Cardiac fibroblast (primary cell): ENCODE results near the gene BOK.
A peak's percentile ranks its signal among the peaks of the same experiment; 100 is the strongest.

ENCODE experiments used
- DNase-seq, 2 donors: peaks; one replicate each; pipeline versions ENCODE4 v3.0.0 to v3.0.0-alpha.2; 2010; ENCODE audit warnings: low read depth in 2 of 2
- H3K4me3 ChIP-seq, 2 donors: replicated peaks in 1 of 2; 1 replicate in 1 of 2; 2 replicates in 1 of 2; pipeline ENCODE4 v1.5.1; 2011; ENCODE audit warnings: low read depth in 2 of 2, low read length in 2 of 2, mild to moderate bottlenecking in 2 of 2, moderate library complexity in 1 of 2
- CTCF ChIP-seq: IDR thresholded peaks from one replicate; pipeline ENCODE4 v1.5.1; 2011; ENCODE audit warnings: low read depth, mild to moderate bottlenecking, low read length, inconsistent platforms

The BOK gene

GRCh38 chr2:241574911-241575623, 16.5 kb downstream of the BOK start:
- H3K4me3 ChIP-seq: no peak overlapping the region
- TF ChIP-seq CTCF: no peak
- peak in 1 of 2 donors; percentile 22 for DNase-seq

DNA sequence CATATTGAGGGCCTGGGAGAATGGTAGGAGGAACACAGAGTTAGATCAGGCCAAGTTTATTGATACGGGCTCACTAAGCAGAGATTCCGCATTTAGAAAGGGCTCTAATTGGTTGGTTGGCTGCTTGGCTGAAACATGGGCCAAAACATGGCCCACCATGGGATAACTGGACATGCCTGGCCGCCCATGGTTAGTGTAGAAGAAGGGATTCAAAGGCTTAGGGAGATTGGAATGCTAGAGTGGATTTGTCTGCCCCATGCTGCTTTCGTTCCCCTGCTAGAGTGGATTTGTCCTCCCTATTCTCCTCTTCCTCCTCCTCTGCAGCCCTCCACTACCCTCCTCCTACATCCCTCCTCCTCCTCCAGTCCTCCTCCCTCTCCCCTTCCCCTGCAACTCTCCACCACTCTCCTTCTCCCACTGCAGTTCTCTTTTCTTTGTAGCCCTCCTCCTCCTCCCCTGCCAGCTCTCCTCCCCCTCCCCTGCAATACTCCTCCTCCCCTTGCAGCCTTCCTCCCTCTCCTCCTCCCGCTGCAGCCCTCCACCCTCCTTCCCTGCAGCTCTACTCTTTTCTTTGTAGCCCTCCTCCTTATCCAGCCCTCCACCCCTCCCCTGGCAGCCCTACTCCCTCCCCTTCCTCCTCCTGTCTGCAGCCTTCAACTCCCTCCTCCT, 17.2 kb downstream of the BOK start:
- no peak for DNase-seq
- TF ChIP-seq CTCF: no peak
- no peak overlapping the region for H3K4me3 ChIP-seq

DNA sequence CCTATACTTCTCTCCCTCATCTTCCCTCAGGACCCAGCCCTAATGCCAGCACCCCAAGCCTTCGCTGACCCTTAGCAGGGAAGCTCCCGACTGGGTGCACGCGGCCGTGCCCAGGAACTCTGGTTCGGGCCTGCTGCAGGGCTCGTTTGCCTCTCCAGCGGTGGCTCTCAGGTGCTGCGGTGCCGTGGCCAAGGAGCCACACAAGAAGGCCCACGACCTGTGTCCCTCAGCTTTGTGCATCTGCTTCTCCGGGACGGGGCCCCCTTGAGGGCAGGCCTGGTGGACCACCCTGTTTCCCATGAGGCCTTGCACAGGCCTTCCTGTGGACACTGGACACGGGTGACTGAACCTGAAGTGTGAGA, 17.7 kb downstream of the BOK start:
- TF ChIP-seq CTCF: no peak
- H3K4me3 ChIP-seq: no peak overlapping the region
- no peak for DNase-seq

DNA sequence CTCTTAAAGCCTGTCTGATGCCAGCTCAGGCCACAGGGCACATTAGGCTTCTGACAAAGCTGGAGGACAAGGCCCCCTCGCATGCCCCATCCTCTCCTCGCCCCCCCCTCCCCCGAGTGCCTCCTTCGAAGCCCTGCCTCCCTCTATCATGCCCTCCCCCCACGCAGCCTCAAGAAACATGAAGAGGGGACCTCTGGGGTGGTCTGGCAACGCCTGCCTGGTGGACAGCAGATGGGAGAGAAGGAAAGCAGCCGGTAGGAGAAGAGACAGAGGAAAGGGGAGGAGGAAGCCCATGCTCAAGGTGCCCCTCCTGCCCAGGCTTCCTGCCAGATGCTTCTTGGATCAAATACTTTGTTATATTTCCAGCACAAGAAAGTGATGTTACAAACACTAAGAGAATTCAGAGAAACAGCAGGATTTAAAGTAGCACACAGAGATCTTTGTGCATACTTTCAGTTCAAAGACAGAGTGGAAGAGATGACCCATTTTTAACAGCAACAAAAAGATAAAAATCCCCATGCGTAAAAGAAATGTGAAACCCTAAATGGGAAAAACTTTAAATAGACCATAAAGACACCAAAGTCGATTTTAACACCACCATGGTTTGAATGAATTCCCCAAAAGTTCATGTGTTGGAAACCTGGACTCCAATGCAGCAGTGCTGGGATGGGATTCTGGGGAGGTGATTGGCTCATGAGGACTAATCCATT, 19.0 kb downstream of the BOK start:
- no peak overlapping the region for H3K4me3 ChIP-seq
- TF ChIP-seq CTCF: no peak
- peak in 1 of 2 donors; percentile 70 for DNase-seq

DNA sequence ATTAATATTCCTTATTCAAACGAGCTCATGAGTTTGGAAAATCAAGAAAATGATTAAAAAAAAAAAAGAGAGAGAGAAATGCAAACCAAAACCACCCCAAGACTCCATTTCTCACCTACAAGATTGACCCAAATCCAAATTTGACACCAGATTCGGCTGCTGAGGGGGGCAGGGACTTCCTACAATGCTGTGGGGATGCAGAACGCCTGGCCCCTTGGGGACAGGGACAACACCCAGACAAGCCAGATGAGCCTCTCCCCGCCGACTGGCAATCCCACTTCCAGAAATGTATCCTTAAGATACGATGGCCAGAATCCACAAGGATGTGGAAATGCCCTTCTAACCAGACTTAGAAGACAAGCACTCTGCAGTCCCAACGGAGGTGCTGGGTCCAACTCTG, 20.7 kb downstream of the BOK start:
- DNase-seq: no peak
- TF ChIP-seq CTCF: no peak
- H3K4me3 ChIP-seq: no peak overlapping the region

DNA sequence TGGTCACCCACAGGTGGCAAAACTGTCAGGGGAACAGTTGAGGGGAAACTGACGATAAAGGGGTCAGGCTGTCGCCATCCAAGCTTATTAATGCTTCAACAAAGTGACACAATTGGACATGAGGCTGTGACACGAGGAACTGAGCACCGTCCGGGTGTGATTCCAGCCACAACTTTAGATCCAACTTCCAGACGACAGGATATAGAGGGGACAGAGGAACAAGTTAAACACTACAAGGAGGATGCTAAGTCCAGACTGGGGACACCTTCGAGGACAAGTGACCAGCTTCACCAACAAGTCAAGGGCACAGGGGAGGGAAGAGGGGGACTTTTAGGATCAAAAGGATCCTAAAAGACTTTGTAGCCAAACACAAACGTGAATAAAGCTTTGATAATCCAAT, 23.8 kb downstream of the BOK start:
- no peak for TF ChIP-seq CTCF
- no peak overlapping the region for H3K4me3 ChIP-seq
- DNase-seq: no peak
